OCI-LY3 (cell line): ENCODE measurements around the gene ADCY3.

ENCODE experiments used
- H2AFZ ChIP-seq: fragments of 200-600, 300-600 bp; shearing (Covaris generic); 2 replicates; pipeline ENCODE4 v1.6.0; 2014; ENCODE audit warnings: antibody characterized with exemption, low read depth, low read length
- H3K27ac ChIP-seq: fragments of 200-600, 300-600 bp; sonication (generic); 2 replicates; pipeline ENCODE4 v1.5.1; 2014; ENCODE audit warnings: mild to moderate bottlenecking, low read length, moderate library complexity, mixed read lengths
- H3K27me3 ChIP-seq: fragments of 200-600, 300-600 bp; sonication (generic); 2 replicates; pipeline ENCODE4 v1.6.1; 2014; ENCODE audit warnings: low read depth, low read length, mixed read lengths
- H3K36me3 ChIP-seq: fragments of 200-600, 300-600 bp; sonication (generic); replicated peaks from 2 replicates; pipeline ENCODE3; 2014; ENCODE audit warnings: low read depth, low read length, mixed read lengths
- H3K4me1 ChIP-seq: fragments of 300-600, 200-600 bp; sonication (generic); 2 replicates; pipeline ENCODE4 v1.6.1; 2014; ENCODE audit warnings: low read length, mixed read lengths
- H3K4me2 ChIP-seq: fragments of 200-600, 300-600 bp; sonication (generic); 2 replicates; pipeline ENCODE4 v1.6.1; 2014; ENCODE audit warnings: low read length, mixed read lengths
- H3K4me3 ChIP-seq: fragments of 300-600, 200-600 bp; sonication (generic); 2 replicates; pipeline ENCODE4 v1.5.1; 2014; ENCODE audit warnings: antibody characterized with exemption, mild to moderate bottlenecking, low read length, moderate library complexity
- H3K79me2 ChIP-seq: fragments of 300-600, 200-600 bp; shearing (Covaris generic); 2 replicates; pipeline ENCODE4 v1.6.1; 2014; ENCODE audit warnings: mild to moderate bottlenecking, low read length, mixed read lengths
- H3K9ac ChIP-seq: fragments of 300-600, 200-600 bp; shearing (Covaris generic); 2 replicates; pipeline ENCODE4 v1.6.0; 2014; ENCODE audit warnings: mild to moderate bottlenecking, low read length, moderate library complexity
- H3K9me3 ChIP-seq: fragments of 200-600, 300-600 bp; shearing (Covaris generic); 2 replicates; pipeline ENCODE4 v1.6.1; 2014; ENCODE audit warnings: low read length, mixed read lengths; ENCODE audit not compliant: insufficient read depth
- H4K20me1 ChIP-seq: fragments of 200-600, 300-600 bp; sonication (generic); 2 replicates; pipeline ENCODE4 v1.6.1; 2016; ENCODE audit warnings: low read length, mixed read lengths; ENCODE audit not compliant: insufficient read depth
- EZH2phosphoT487 ChIP-seq: fragments of 200-600 bp; shearing (Covaris generic); IDR thresholded peaks from 2 replicates; pipeline ENCODE4 v1.6.1; 2018; ENCODE audit warnings: antibody characterized with exemption, mixed run types, low read depth
- TF ChIP-seq, protein P1 (sequence below): fragments of 200-600, 300-600 bp; sonication (generic); IDR thresholded peaks from 2 replicates; pipeline ENCODE4 v1.5.1; 2014; ENCODE audit warnings: antibody characterized with exemption, low read length, low read depth

Gene ADCY3

DNA sequence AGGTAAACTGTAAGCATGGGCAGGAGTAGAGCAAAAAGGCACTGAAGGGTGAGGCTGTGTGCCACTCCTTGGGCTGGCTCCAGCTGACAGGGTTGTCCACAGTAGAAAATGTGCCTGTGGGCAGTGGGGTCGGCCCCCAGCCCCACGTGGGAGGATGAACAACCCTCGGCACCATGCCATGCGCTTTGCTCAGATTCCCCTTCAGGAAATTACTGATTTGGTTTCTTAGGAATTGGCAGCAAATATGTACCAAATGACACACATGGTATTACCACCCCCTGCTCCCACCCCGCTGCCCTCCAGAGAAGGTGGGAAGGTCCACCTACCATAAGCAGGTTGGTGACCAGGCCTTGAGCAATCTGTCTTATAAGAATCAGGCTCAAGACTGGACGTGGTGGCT, 13.6 kb downstream of the ADCY3 start:
- TF ChIP-seq, protein P1, sequence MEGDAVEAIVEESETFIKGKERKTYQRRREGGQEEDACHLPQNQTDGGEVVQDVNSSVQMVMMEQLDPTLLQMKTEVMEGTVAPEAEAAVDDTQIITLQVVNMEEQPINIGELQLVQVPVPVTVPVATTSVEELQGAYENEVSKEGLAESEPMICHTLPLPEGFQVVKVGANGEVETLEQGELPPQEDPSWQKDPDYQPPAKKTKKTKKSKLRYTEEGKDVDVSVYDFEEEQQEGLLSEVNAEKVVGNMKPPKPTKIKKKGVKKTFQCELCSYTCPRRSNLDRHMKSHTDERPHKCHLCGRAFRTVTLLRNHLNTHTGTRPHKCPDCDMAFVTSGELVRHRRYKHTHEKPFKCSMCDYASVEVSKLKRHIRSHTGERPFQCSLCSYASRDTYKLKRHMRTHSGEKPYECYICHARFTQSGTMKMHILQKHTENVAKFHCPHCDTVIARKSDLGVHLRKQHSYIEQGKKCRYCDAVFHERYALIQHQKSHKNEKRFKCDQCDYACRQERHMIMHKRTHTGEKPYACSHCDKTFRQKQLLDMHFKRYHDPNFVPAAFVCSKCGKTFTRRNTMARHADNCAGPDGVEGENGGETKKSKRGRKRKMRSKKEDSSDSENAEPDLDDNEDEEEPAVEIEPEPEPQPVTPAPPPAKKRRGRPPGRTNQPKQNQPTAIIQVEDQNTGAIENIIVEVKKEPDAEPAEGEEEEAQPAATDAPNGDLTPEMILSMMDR: no peak
- TF ChIP-seq EZH2phosphoT487: no peak
- Histone ChIP-seq H3K4me2 (no peak overlapping the region), H3K79me2 (peaks cover 71% of the 10 kb centered on the region)

DNA sequence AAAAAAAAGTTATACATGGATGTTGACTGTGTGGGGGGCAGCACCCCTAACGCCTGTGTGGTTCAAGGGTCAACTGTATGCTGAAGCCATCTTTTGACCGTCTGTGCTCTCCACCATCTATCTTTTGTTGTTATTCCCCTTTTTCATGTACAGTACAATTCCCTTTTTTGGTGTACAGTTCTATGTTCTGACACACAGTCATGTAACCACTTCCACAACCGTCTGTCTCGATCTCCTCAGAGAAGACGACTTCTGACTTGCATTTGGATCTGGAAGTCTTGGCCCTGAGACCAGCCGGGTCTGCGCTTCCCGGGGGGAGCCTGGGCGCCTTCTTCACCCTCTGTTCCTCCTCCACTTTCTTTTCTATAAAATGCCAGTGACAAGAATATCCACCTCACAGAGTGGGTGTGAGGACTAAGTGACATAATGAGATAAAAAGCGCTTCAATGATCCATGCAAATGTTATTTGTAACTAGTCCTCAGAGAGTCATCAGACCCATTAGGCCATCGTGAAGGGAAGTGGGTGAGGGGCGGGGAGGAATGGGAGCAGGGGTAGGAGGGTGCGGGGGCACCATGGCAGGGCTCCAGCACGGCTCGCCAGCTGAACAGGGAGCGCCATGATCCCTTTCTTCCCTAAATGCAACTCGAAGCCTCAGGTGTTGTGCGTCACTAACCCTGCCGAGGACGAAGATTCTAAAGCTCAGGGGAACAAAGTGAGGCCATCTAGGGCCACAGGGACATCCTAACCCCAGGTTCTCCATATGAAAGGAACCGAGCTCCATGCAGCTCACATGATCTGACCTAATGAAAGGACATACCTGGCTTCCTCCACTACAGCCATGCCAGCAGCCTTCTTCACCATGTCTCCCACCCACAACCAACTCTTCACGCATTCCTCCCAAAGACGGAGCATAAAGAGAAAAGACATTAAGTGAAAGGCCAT, 16.6 kb downstream of the ADCY3 start:
- H3K4me1 ChIP-seq: no peaks in the 10 kb centered on the region
- H3K27ac ChIP-seq: no peak overlapping the region
- no peak overlapping the region for H3K4me2 ChIP-seq
- peaks cover 57% of the 10 kb centered on the region for H3K79me2 ChIP-seq
- no peak for TF ChIP-seq EZH2phosphoT487
- TF ChIP-seq, protein P1: no peak
- peaks cover 41% of the 10 kb centered on the region for H3K36me3 ChIP-seq
- no peaks in the 10 kb centered on the region for H3K27me3 ChIP-seq
- H4K20me1 ChIP-seq: peaks cover under 1% of the 10 kb centered on the region
- no peak overlapping the region for H2AFZ ChIP-seq
- no peak overlapping the region for H3K4me3 ChIP-seq
- no peak overlapping the region for H3K9ac ChIP-seq
- no peaks in the 10 kb centered on the region for H3K9me3 ChIP-seq

More for the DNA sequence above, 13.6 kb downstream of the ADCY3 start:
- Histone ChIP-seq H2AFZ (no peak overlapping the region), H3K27me3 (no peaks in the 10 kb centered on the region), H3K9me3 (no peaks in the 10 kb centered on the region), H3K4me3 (no peak overlapping the region), H3K27ac (no peak overlapping the region), H4K20me1 (peaks cover 16% of the 10 kb centered on the region), H3K9ac (no peak overlapping the region), H3K36me3 (peaks cover 44% of the 10 kb centered on the region), H3K4me1 (no peaks in the 10 kb centered on the region)

DNA sequence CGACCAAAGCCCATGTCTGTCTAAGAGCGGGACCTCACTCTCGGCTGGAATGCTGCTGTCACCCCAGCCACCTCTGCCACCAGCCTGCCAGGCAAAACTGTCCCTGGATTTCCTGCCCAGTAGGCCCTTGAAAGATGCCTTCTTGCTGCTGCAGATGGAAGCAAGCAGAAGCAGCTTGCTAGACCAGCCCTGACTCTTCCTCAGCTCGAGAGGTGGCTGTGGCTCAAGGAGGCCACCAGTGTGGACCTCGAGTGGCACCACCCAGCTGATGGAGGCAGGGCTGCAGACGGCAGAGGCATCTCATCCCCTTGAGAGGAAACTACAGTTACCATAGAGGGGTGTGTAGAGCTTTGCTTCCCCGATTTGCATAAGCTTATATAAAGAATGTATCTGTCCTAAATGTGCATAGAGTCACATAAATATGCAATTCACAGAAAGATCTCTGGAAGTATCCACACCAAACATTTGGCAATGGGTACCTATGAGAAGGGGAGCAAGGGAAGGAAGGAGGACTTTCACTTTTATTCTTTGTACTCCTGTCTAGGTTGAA, 20.6 kb downstream of the ADCY3 start:
- TF ChIP-seq, protein P1: no peak
- TF ChIP-seq EZH2phosphoT487: no peak
- H2AFZ ChIP-seq: no peak overlapping the region
- peaks cover 10% of the 10 kb centered on the region; the same call in 1 of the 2 replicates for H3K9me3 ChIP-seq
- no peak overlapping the region for H3K4me3 ChIP-seq
- peaks cover 64% of the 10 kb centered on the region for H3K36me3 ChIP-seq
- H4K20me1 ChIP-seq: no peaks in the 10 kb centered on the region
- no peak overlapping the region for H3K9ac ChIP-seq
- no peak overlapping the region for H3K27ac ChIP-seq
- no peaks in the 10 kb centered on the region for H3K4me1 ChIP-seq
- no peak overlapping the region for H3K4me2 ChIP-seq
- peaks cover 41% of the 10 kb centered on the region for H3K79me2 ChIP-seq
- no peaks in the 10 kb centered on the region for H3K27me3 ChIP-seq
